ENCODE data around the gene RAP2A.

GRCh38 chr13:97512732-97513131 lies 78.8 kb downstream of the RAP2A start:
- TF ChIP-seq, protein P1, sequence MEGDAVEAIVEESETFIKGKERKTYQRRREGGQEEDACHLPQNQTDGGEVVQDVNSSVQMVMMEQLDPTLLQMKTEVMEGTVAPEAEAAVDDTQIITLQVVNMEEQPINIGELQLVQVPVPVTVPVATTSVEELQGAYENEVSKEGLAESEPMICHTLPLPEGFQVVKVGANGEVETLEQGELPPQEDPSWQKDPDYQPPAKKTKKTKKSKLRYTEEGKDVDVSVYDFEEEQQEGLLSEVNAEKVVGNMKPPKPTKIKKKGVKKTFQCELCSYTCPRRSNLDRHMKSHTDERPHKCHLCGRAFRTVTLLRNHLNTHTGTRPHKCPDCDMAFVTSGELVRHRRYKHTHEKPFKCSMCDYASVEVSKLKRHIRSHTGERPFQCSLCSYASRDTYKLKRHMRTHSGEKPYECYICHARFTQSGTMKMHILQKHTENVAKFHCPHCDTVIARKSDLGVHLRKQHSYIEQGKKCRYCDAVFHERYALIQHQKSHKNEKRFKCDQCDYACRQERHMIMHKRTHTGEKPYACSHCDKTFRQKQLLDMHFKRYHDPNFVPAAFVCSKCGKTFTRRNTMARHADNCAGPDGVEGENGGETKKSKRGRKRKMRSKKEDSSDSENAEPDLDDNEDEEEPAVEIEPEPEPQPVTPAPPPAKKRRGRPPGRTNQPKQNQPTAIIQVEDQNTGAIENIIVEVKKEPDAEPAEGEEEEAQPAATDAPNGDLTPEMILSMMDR (IDR thresholded peaks at IDR 0.05), result no peak
- TF ChIP-seq POLR2A (IDR thresholded peaks at IDR 0.05), result no peak
